ENCODE measurements around the gene CUL3.

CUL3 gene

DNA sequence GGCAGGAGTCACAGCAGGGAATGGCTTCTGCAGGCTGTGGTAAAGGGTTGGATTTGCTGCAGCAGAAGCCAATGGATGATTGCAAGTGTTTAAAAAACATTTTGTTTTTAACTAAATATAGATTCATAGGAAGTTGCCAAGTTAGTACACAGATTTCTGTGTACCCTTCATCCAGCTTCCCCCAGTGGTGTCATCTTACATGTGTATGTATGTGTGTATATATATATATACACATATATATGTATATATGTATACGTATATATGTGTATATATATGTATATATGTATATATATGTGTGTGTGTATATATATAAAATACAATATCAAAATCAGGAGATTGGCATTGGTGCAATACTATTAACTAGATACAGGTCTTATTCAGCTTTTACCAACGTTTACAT, 164.1 kb downstream of the CUL3 start:
- H3K27me3 ChIP-seq (ENCODE audit: control insufficient read depth, insufficient read depth, low read length): no peaks in the 10 kb centered on the region
- H3K27ac ChIP-seq (ENCODE audit: low read depth, low read length): no peak overlapping the region
- H3K9ac ChIP-seq (ENCODE audit: low read depth, low read length): no peak overlapping the region
- H3K36me3 ChIP-seq (ENCODE audit: control insufficient read depth, insufficient read depth, low read length): no peaks in the 10 kb centered on the region
- H3K4me1 ChIP-seq (ENCODE audit: control insufficient read depth, insufficient read depth, low read length): peaks cover 10% of the 10 kb centered on the region
- H3K4me3 ChIP-seq (ENCODE audit: low read depth, low read length): no peak overlapping the region
- no peaks in the 10 kb centered on the region for H3K9me3 ChIP-seq (ENCODE audit: control insufficient read depth, insufficient read depth, low read length)

Measured in HUES48 (cell line).